K562 (cell line): ENCODE measurements around the gene PRDX6. TPM values are rescaled to one million over a fixed set of nuclear protein-coding genes. Genes with fewer than 3 reads are reported as not detected.

ENCODE experiments used
- ATAC-seq: fragments of 200-7000 bp; cut with Tn5 transposase; 3 replicates; pipeline ENCODE4 v1.9.1; 2020; ENCODE audit warnings: moderate library complexity
- BruUV-seq: library from RNA; stranded (reverse); fragments of 400-500 nt; replicated peaks from 2 replicates; lab custom pipeline; 2021; lab: Mats Ljungman, UMichigan
- CTCF ChIA-PET: fragments of 300-600 bp; formaldehyde crosslinking; extraction: SDS; loops from one replicate; lab custom pipeline; 2021; ENCODE audit warnings: low intra/inter-chr PET ratio; lab: Yijun Ruan, JAX
- POLR2A ChIA-PET: fragments of 300-600, 350-650 bp; sonication (Branson Sonifier 250); formaldehyde crosslinking; extraction: SDS; loops from one replicate; lab custom pipeline; 2021; ENCODE audit warnings: antibody characterized with exemption, inconsistent platforms; lab: Yijun Ruan, JAX
- DNase-seq, 4 experiments: peaks; one replicate each; pipeline versions ENCODE4 v3.0.0 to v3.0.0-alpha.2; 2011 to 2018; ENCODE audit warnings: low spot score in 3 of 4, mixed read lengths in 3 of 4; ENCODE audit errors: extremely low read depth in 1 of 4
- FAIRE-seq: peaks from 2 replicates; lab custom pipeline; 2011; peaks lifted over from hg19 to GRCh38; lab: Jason Lieb, UNC
- H2AFZ ChIP-seq: 2 replicates; pipeline ENCODE4 v1.6.0; 2011; ENCODE audit warnings: low read depth, low read length, control low read depth, inconsistent platforms
- H3K27ac ChIP-seq: fragments of 200-600 bp; 3 replicates; pipeline ENCODE4 v1.8.0; 2011; ENCODE audit warnings: low read depth, mild to moderate bottlenecking, control low read depth, inconsistent platforms, low read length, moderate library complexity, mixed read lengths; ENCODE audit errors: extremely low read depth
- H3K27me3 ChIP-seq, 2 experiments: fragments of 300-600 bp in 1 of 2; 2 replicates in 1 of 2; 3 replicates in 1 of 2; pipeline versions ENCODE4 v1.6.0 to v1.8.0; 2011; ENCODE audit warnings: inconsistent platforms in 2 of 2, low read length in 2 of 2, mild to moderate bottlenecking in 1 of 2, mixed read lengths in 1 of 2, moderate library complexity in 1 of 2; ENCODE audit not compliant: control insufficient read depth in 2 of 2, insufficient read depth in 2 of 2
- H3K36me3 ChIP-seq: fragments of 300-600 bp; 3 replicates; pipeline ENCODE4 v1.8.0; 2011; ENCODE audit warnings: mild to moderate bottlenecking, low read length, inconsistent platforms; ENCODE audit not compliant: control insufficient read depth, insufficient read depth
- H3K4me1 ChIP-seq, 2 experiments: fragments of 200-600 bp in 1 of 2; replicated peaks in 1 of 2; 2 replicates in 1 of 2; 3 replicates in 1 of 2; pipeline versions ENCODE4 v1.5.1 to v1.8.0; 2011; ENCODE audit warnings: inconsistent platforms in 2 of 2, low read length in 2 of 2, mild to moderate bottlenecking in 1 of 2, mixed read lengths in 1 of 2, moderate library complexity in 1 of 2; ENCODE audit not compliant: control insufficient read depth in 2 of 2, insufficient read depth in 2 of 2
- H3K4me2 ChIP-seq: 2 replicates; pipeline ENCODE4 v1.6.1; 2011; ENCODE audit warnings: low read length, control low read depth, inconsistent platforms, mixed read lengths; ENCODE audit not compliant: insufficient read depth
- H3K4me3 ChIP-seq: fragments of 200-600 bp; sonication (generic), shearing (Covaris generic); 2 replicates; pipeline ENCODE4 v1.5.1; 2016; ENCODE audit warnings: control low read depth, inconsistent platforms
- H3K79me2 ChIP-seq: fragments of 200-600 bp; 3 replicates; pipeline ENCODE4 v1.8.0; 2011; ENCODE audit warnings: low read length, inconsistent platforms; ENCODE audit not compliant: control insufficient read depth, insufficient read depth
- H3K9ac ChIP-seq, 2 experiments: 2 replicates each; pipeline versions ENCODE4 v1.6.0 to v1.6.1; 2011; ENCODE audit warnings: low read depth in 2 of 2, low read length in 2 of 2, control low read depth in 1 of 2, inconsistent platforms in 1 of 2, mild to moderate bottlenecking in 1 of 2, mixed read lengths in 1 of 2; ENCODE audit not compliant: insufficient read depth in 1 of 2
- H3K9me1 ChIP-seq: one replicate; pipeline ENCODE4 v1.6.0; 2011; ENCODE audit warnings: inconsistent platforms, mild to moderate bottlenecking, low read length, moderate library complexity; ENCODE audit not compliant: control insufficient read depth, insufficient read depth
- H3K9me3 ChIP-seq: replicated peaks from 2 replicates; pipeline ENCODE4 v1.5.1; 2011; ENCODE audit warnings: low read depth, low read length, inconsistent platforms; ENCODE audit not compliant: control insufficient read depth, insufficient read depth
- H4K20me1 ChIP-seq: replicated peaks from 2 replicates; pipeline ENCODE4 v1.6.1; 2011; ENCODE audit warnings: low read length, inconsistent platforms, mixed read lengths; ENCODE audit not compliant: control insufficient read depth, insufficient read depth
- ARID1B ChIP-seq: fragments of 450-650 bp; IDR thresholded peaks from 2 replicates; pipeline ENCODE4 v1.6.1; 2016; ENCODE audit warnings: antibody characterized with exemption, mild to moderate bottlenecking, inconsistent platforms
- CREBBP ChIP-seq: IDR thresholded peaks from one replicate; pipeline ENCODE4 v1.6.1; 2012; ENCODE audit warnings: low read depth, mild to moderate bottlenecking, control low read depth, inconsistent platforms, low read length
- HDAC8 ChIP-seq: fragments of 450-650 bp; IDR thresholded peaks from 2 replicates; pipeline ENCODE4 v1.6.1; 2016; ENCODE audit warnings: mild to moderate bottlenecking, missing genetic modification characterization, moderate library complexity, missing compliant biosample characterization
- KAT7 ChIP-seq: sonication (generic); formaldehyde crosslinking; IDR thresholded peaks from 2 replicates; pipeline ENCODE4 v1.8.0; 2022; ENCODE audit warnings: missing genetic modification reagents, mild to moderate bottlenecking, borderline replicate concordance
- KDM5B ChIP-seq: fragments of 200-600 bp; sonication (generic); IDR thresholded peaks from 2 replicates; pipeline ENCODE4 v1.6.1; 2012; ENCODE audit warnings: low read depth, mild to moderate bottlenecking, moderate library complexity, low read length, control low read depth, inconsistent platforms; ENCODE audit not compliant: insufficient replicate concordance
- KLF13 ChIP-seq: fragments of 450-650 bp; IDR thresholded peaks from 2 replicates; pipeline ENCODE4 v1.6.1; 2016; ENCODE audit warnings: missing genetic modification characterization, low read depth, mild to moderate bottlenecking, missing compliant biosample characterization, moderate library complexity, borderline replicate concordance
- NR1H2 ChIP-seq: sonication (generic); formaldehyde crosslinking; IDR thresholded peaks from 2 replicates; pipeline ENCODE4 v1.4.0; 2020; ENCODE audit warnings: mild to moderate bottlenecking, missing genetic modification reagents
- OTX1 ChIP-seq: fragments of 450-650 bp; formaldehyde crosslinking; IDR thresholded peaks from 2 replicates; pipeline ENCODE4 v1.4.0; 2022; ENCODE audit warnings: mild to moderate bottlenecking
- PCBP1 ChIP-seq: fragments of 200-400 bp; formaldehyde crosslinking; IDR thresholded peaks from 2 replicates; pipeline ENCODE4 v1.6.1; 2018; ENCODE audit warnings: mild to moderate bottlenecking, low read depth, low read length; ENCODE audit not compliant: poor library complexity, severe bottlenecking
- PHF21A ChIP-seq: fragments of 450-650 bp; IDR thresholded peaks from 2 replicates; pipeline ENCODE4 v1.6.1; 2017; ENCODE audit warnings: low read depth, borderline replicate concordance
- POLR2A ChIP-seq: fragments of 450-650 bp; conservative IDR thresholded peaks from 2 replicates; pipeline ENCODE4 v1.6.1; 2016
- POLR2G ChIP-seq: fragments of 200-400 bp; formaldehyde crosslinking; IDR thresholded peaks from 2 replicates; pipeline ENCODE4 v1.6.1; 2017; ENCODE audit warnings: low read depth, mild to moderate bottlenecking, antibody characterized with exemption, low read length, moderate library complexity
- SMAD2 ChIP-seq: fragments of 150-350 bp; IDR thresholded peaks from 2 replicates; pipeline ENCODE4 v1.6.1; 2014; ENCODE audit warnings: low read depth, mild to moderate bottlenecking, low read length
- TAF15 ChIP-seq: fragments of 200-400 bp; formaldehyde crosslinking; IDR thresholded peaks from 2 replicates; pipeline ENCODE4 v1.6.1; 2017; ENCODE audit warnings: mild to moderate bottlenecking, low read depth, low read length, moderate library complexity
- TAF9B ChIP-seq: fragments of 450-650 bp; IDR thresholded peaks from 2 replicates; pipeline ENCODE4 v1.6.1; 2018; ENCODE audit warnings: mild to moderate bottlenecking; ENCODE audit not compliant: partially characterized antibody
- ZNF165 ChIP-seq: fragments of 250-450 bp; sonication (Bioruptor Pico); IDR thresholded peaks from 2 replicates; pipeline ENCODE4 v1.4.0; 2020; ENCODE audit warnings: borderline replicate concordance
- ZNF277 ChIP-seq: fragments of 250-450 bp; sonication (Bioruptor Pico); IDR thresholded peaks from 2 replicates; pipeline ENCODE4 v1.8.0; 2022; ENCODE audit warnings: inconsistent platforms, mild to moderate bottlenecking, moderate library complexity, borderline replicate concordance
- ZNF583 ChIP-seq: fragments of 250-450 bp; sonication (Bioruptor Pico); IDR thresholded peaks from 2 replicates; pipeline ENCODE4 v1.4.0; 2020
- WGBS: fragments of 100-300 bp; shearing (Covaris generic); methylation state at CpG from one replicate; pipeline ENCODE4 v1.1.6; 2016; ENCODE audit warnings: low coverage, mixed read lengths; ENCODE audit not compliant: insufficient coverage; ENCODE audit errors: missing lambda C conversion rate; 5-methylcytosine and 5-hydroxymethylcytosine counted together
- in situ Hi-C: fragments of 300-500 bp; cut with MboI; formaldehyde crosslinking; loops from 4 replicates; pipeline ENCODE4 v1.15.0; 2018; ENCODE audit warnings: inconsistent platforms, mixed read lengths
- intact Hi-C: fragments of 100-400 bp; cut with micrococcal nuclease; formaldehyde crosslinking; loops from 2 replicates; pipeline ENCODE4 v1.14.2; 2022
- polyA plus RNA-seq, 8 experiments: library from polyadenylated mRNA; depleted of rRNA in 4 of 8; stranded (reverse) in 5 of 8; unstranded in 3 of 8; fragments of >200 nt; fragmentation: Nextera tagmentation in 2 of 8; fragmentation: Illumina TruSeq in 1 of 8; extraction: Ambion mirVana in 2 of 8; extraction: Trizol in 1 of 8; gene quantifications; 2 replicates each; pipeline versions ENCODE4 v1.2.1 to v1.2.3, GENCODE V29; 2011 to 2014; ENCODE audit warnings: inconsistent platforms in 1 of 8, missing spikeins in 1 of 8
- total RNA-seq, 7 experiments: library from RNA; depleted of rRNA in 6 of 7; stranded (reverse); fragments of >200 nt in 6 of 7; fragmentation: Illumina TruSeq in 2 of 7; extraction: Trizol in 2 of 7; gene quantifications; 2 replicates each; pipeline versions ENCODE4 v1.2.1 to v1.2.3, GENCODE V29; 2011 to 2021; ENCODE audit warnings: low replicate concordance in 1 of 7
- TF ChIP-seq, protein P1 (sequence below): fragments of 200-800 bp; sonication (Bioruptor generic); IDR thresholded peaks from 2 replicates; pipeline ENCODE4 v1.6.1; 2016; ENCODE audit warnings: missing genetic modification characterization, missing compliant biosample characterization

The PRDX6 gene
- total and polyA plus RNA-seq, 9 of the 15 experiments (the other 6 are each of a cell fraction or from before 2014, with no cell fraction given) = 277 to 1,082 (median 610) TPM

DNA sequence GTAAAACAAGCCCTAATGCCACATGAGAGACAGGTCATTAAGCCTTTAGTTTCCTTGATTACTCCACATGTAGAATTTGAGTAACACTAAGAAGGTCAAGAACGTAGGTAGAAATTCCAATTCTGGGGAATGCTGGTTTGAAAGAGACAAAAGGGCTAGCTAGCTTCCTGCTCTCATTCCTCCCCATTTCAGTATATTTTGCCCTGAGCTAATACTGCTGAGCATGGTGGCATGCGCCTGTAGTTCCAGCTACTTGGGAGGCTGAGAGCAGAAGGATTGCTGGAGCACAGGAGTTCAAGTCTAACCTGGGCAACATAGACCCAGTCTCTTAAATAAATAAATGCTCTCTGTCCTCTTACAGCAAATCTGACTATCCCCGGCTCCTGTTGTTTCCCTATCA lies 12.8 kb downstream of the PRDX6 start:
- no peak overlapping the region for H2AFZ ChIP-seq
- 82% methylated on average over 3 of the region's 3 CpGs for WGBS
- H3K4me3 ChIP-seq = no peak overlapping the region
- H3K9me3 ChIP-seq = no peaks in the 10 kb centered on the region; the same call in 1 of the 2 replicates
- ATAC-seq (peak; percentile 42), FAIRE-seq (no peak), DNase-seq (no peak)
- H3K9ac ChIP-seq = no peak overlapping the region
- no peaks in the 10 kb centered on the region for H3K9me1 ChIP-seq
- peaks cover 45% of the 10 kb centered on the region for H3K36me3 ChIP-seq
- H3K27me3 ChIP-seq = no peaks in the 10 kb centered on the region
- in situ Hi-C loops = no loop called here
- intact Hi-C loops = no loop called here
- no TSS peak for BruUV-seq
- H3K4me1 ChIP-seq = no peaks in the 10 kb centered on the region
- H3K4me2 ChIP-seq = no peak overlapping the region
- H3K79me2 ChIP-seq = no peaks in the 10 kb centered on the region
- ChIA-PET CTCF (no interaction called here), POLR2A (interaction anchor here (0.6 to 2.9 kb wide), 7 partner anchors 9 to 443 kb away, joined by 3 to 19 read pairs (median 4); partner anchors contain the start of genes KLHL20 and PRDX6)
- H3K27ac ChIP-seq = no peak overlapping the region
- H4K20me1 ChIP-seq = no peaks in the 10 kb centered on the region
- TF ChIP-seq SMAD2 (no peak), OTX1 (CRISPR knock-in tag) (no peak), KLF13 (no peak), NR1H2 (CRISPR knock-in tag) (no peak), POLR2A (peak; percentile 7; the same call in 1 of the 2 replicates), KAT7 (CRISPR knock-in tag) (no peak), PHF21A (no peak), POLR2G (peak; percentile 4; the same call in 1 of the 2 replicates), TAF15 (no peak), PCBP1 (no peak), ARID1B (no peak), ZNF165 (CRISPR knock-in tag) (no peak), CREBBP (no peak), ZNF277 (CRISPR knock-in tag) (no peak), KDM5B (no peak), ZNF583 (no peak), TAF9B (no peak), HDAC8 (tag) (no peak)
- TF ChIP-seq, protein P1, sequence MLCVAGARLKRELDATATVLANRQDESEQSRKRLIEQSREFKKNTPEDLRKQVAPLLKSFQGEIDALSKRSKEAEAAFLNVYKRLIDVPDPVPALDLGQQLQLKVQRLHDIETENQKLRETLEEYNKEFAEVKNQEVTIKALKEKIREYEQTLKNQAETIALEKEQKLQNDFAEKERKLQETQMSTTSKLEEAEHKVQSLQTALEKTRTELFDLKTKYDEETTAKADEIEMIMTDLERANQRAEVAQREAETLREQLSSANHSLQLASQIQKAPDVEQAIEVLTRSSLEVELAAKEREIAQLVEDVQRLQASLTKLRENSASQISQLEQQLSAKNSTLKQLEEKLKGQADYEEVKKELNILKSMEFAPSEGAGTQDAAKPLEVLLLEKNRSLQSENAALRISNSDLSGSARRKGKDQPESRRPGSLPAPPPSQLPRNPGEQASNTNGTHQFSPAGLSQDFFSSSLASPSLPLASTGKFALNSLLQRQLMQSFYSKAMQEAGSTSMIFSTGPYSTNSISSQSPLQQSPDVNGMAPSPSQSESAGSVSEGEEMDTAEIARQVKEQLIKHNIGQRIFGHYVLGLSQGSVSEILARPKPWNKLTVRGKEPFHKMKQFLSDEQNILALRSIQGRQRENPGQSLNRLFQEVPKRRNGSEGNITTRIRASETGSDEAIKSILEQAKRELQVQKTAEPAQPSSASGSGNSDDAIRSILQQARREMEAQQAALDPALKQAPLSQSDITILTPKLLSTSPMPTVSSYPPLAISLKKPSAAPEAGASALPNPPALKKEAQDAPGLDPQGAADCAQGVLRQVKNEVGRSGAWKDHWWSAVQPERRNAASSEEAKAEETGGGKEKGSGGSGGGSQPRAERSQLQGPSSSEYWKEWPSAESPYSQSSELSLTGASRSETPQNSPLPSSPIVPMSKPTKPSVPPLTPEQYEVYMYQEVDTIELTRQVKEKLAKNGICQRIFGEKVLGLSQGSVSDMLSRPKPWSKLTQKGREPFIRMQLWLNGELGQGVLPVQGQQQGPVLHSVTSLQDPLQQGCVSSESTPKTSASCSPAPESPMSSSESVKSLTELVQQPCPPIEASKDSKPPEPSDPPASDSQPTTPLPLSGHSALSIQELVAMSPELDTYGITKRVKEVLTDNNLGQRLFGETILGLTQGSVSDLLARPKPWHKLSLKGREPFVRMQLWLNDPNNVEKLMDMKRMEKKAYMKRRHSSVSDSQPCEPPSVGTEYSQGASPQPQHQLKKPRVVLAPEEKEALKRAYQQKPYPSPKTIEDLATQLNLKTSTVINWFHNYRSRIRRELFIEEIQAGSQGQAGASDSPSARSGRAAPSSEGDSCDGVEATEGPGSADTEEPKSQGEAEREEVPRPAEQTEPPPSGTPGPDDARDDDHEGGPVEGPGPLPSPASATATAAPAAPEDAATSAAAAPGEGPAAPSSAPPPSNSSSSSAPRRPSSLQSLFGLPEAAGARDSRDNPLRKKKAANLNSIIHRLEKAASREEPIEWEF (CRISPR knock-in tag) = no peak
